Kidney (tissue), 14 donors: Measurements from ENCODE around the gene EPS8L3. TPM values are rescaled to one million over a fixed set of nuclear protein-coding genes. Genes with fewer than 3 reads are reported as not detected.

ENCODE experiments used
- DNase-seq, 5 donors: peaks; one replicate each; pipeline ENCODE4 v3.0.0-alpha.2; 2013 to 2020
- FAIRE-seq: peaks from 2 replicates; lab custom pipeline; 2012; peaks lifted over from hg19 to GRCh38; lab: Jason Lieb, UNC
- H3K27ac ChIP-seq, 2 donors: one replicate each; pipeline ENCODE4 v1.7.0; 2013; ENCODE audit warnings: low read depth in 2 of 2, low read length in 2 of 2, inconsistent platforms in 1 of 2
- H3K27me3 ChIP-seq: one replicate; pipeline ENCODE4 v1.7.1; 2013; ENCODE audit warnings: low read length, inconsistent platforms; ENCODE audit not compliant: control insufficient read depth, insufficient read depth
- H3K36me3 ChIP-seq, 3 donors: one replicate each; pipeline versions ENCODE4 v1.7.0 to v1.7.1; 2013; ENCODE audit warnings: low read length in 3 of 3, control low read depth in 1 of 3, inconsistent platforms in 1 of 3; ENCODE audit not compliant: insufficient read depth in 3 of 3, control insufficient read depth in 2 of 3
- H3K4me1 ChIP-seq, 3 donors: one replicate each; pipeline versions ENCODE4 v1.7.0 to v1.7.1; 2013; ENCODE audit warnings: low read length in 3 of 3, inconsistent platforms in 1 of 3, low read depth in 1 of 3; ENCODE audit not compliant: control insufficient read depth in 2 of 3, insufficient read depth in 2 of 3
- H3K4me3 ChIP-seq, 3 donors: one replicate each; pipeline versions ENCODE4 v1.7.0 to v1.8.1; 2013; ENCODE audit warnings: low read length in 3 of 3, control low read depth in 1 of 3, inconsistent platforms in 1 of 3
- H3K9ac ChIP-seq, 3 donors: one replicate each; pipeline versions ENCODE4 v1.7.0 to v1.7.1; 2013; ENCODE audit warnings: low read length in 3 of 3, control low read depth in 1 of 3, inconsistent platforms in 1 of 3
- H3K9me3 ChIP-seq, 3 donors: one replicate each; pipeline versions ENCODE4 v1.7.0 to v1.7.1; 2013; ENCODE audit warnings: low read length in 3 of 3, control low read depth in 1 of 3, inconsistent platforms in 1 of 3; ENCODE audit not compliant: control insufficient read depth in 2 of 3, insufficient read depth in 1 of 3
- intact Hi-C: fragments of 100-400 bp; cut with DNase I; formaldehyde crosslinking; loops from one replicate; pipeline ENCODE4 v1.11.1; 2022
- polyA plus RNA-seq: library from polyadenylated mRNA; stranded (reverse); fragments of 350-450 nt; fragmentation: Illumina TruSeq; extraction: RNeasy Lipid Tissue Mini Kit (QIAGEN cat#74804); gene quantifications from one replicate; pipeline ENCODE4 v1.2.3, GENCODE V29; 2014; ENCODE audit warnings: low read depth, low replicate concordance; ENCODE audit not compliant: insufficient read depth
- total RNA-seq: library from RNA; stranded (reverse); fragmentation: NEBNext Ultra II Directional; extraction: Animal tissue kit (Norgen Biotek cat#: 25700); gene quantifications from one replicate; pipeline ENCODE4 v1.2.1, GENCODE V29; 2021
- TF ChIP-seq, protein P1 (sequence below): IDR thresholded peaks from 3 replicates; pipeline ENCODE4 v1.5.1; 2012; ENCODE audit warnings: mild to moderate bottlenecking, moderate library complexity, borderline replicate concordance; ENCODE audit not compliant: insufficient read depth; ENCODE audit errors: extremely low read depth
- donor health status: control.
- donor health status: control.
- donor health status: control.
- donor health status: control.
- donor health status: control.
- donor health status: DM: yes; HTN: yes; CAD: no.
- donor health status: Normal renal cell carcinoma (clear cell type).

Gene EPS8L3
- total and polyA plus RNA-seq, 2 donors from 2014 or later = 1.8 TPM; not detected in 1

DNA sequence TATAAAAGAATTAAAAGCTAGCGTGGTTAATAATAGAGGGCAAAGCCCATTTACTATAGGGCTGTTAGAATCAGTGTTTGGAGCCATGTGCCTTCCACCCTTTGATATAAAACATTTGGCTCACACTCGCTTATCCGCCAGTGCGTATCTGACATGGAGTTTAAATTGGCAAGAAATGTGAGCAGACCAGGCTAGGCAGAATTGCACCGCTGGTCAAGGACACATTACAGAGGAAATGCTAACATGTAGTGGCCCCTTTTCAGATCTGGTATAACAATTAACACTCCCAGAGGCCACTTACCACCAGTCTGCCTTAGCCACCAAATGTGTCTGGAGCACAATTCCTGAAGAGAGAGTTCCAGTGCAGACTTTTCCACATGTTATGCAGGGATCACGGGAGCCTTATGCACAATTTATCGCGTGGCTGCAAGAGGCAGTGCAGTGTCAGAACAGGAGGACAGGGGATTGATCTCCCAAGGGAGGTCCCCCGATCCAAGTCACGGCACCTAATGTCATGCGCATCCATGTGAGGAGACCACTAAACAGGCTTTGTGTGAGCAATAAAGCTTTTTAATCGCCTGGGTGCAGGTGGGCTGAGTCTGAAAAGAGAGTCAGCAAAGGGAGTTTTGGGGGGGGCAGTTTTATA is 36.9 kb downstream of the EPS8L3 start:
- TF ChIP-seq, protein P1, sequence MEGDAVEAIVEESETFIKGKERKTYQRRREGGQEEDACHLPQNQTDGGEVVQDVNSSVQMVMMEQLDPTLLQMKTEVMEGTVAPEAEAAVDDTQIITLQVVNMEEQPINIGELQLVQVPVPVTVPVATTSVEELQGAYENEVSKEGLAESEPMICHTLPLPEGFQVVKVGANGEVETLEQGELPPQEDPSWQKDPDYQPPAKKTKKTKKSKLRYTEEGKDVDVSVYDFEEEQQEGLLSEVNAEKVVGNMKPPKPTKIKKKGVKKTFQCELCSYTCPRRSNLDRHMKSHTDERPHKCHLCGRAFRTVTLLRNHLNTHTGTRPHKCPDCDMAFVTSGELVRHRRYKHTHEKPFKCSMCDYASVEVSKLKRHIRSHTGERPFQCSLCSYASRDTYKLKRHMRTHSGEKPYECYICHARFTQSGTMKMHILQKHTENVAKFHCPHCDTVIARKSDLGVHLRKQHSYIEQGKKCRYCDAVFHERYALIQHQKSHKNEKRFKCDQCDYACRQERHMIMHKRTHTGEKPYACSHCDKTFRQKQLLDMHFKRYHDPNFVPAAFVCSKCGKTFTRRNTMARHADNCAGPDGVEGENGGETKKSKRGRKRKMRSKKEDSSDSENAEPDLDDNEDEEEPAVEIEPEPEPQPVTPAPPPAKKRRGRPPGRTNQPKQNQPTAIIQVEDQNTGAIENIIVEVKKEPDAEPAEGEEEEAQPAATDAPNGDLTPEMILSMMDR = no peak
- peak overlapping the region; percentile 60 to 76 for H3K27ac ChIP-seq
- DNase-seq (peak in 1 of 5 donors; percentile 37), FAIRE-seq (no peak)
- no peaks in the 10 kb centered on the region for H3K36me3 ChIP-seq
- peaks cover 0 to 2% (median 0%) of the 10 kb centered on the region in 3 donors for H3K4me1 ChIP-seq
- H3K9ac ChIP-seq = no peak overlapping the region
- H3K9me3 ChIP-seq = no peaks in the 10 kb centered on the region
- intact Hi-C loops = no loop called here
- H3K27me3 ChIP-seq = no peaks in the 10 kb centered on the region
- H3K4me3 ChIP-seq = peak overlapping the region in 1 of 3 donors; percentile 0

DNA sequence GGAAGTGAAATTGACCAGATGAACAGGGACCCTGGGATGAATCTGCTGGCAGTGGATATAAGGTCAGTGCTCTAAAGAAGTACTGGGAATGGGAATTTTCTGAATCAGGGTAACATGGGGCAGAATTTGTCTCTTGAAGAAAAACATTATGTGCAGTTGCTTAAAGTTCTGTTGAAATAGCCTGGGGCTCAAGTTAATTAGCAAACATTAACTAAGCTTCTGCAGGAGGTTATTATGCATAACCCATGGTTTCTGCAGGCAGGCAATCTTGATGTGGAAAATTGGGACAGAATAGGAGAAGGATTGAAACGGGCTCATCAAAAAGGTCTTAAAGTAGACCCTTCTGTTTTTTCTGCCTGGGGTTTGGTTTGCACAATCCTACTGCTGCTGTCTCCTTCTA is 37.7 kb downstream of the EPS8L3 start:
- H3K4me1 ChIP-seq = peaks cover 0 to 2% (median 0%) of the 10 kb centered on the region in 3 donors
- no peak overlapping the region for H3K4me3 ChIP-seq
- H3K9ac ChIP-seq = no peak overlapping the region
- H3K27me3 ChIP-seq = no peaks in the 10 kb centered on the region
- intact Hi-C loops = no loop called here
- peak overlapping the region in 1 of 2 donors; percentile 70 for H3K27ac ChIP-seq
- peak in 2 of 5 donors; percentile 34 to 51 for DNase-seq
- FAIRE-seq = no peak
- TF ChIP-seq, protein P1 = no peak
- no peaks in the 10 kb centered on the region for H3K9me3 ChIP-seq
- no peaks in the 10 kb centered on the region for H3K36me3 ChIP-seq

DNA sequence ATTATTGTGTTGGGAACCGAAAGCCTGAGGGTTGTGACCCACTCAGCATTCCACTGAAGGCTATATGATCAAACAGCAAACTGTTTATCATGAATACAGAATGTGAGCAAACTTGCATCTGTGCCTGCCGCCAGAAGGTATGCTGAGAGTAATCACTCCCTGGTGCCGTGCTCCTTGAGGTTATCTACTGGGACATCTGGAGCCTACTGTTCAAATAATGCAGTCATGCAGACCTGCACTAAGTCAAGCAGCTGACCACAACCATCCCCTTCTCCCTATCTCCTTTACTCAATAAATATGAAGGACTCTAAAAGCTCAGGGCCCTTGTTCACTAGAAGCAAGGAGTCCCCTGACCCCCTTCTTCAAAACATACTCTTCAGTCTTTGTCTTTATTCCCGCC is 38.2 kb downstream of the EPS8L3 start:
- no peaks in the 10 kb centered on the region for H3K9me3 ChIP-seq
- TF ChIP-seq, protein P1 = no peak
- intact Hi-C loops = no loop called here
- no peak for FAIRE-seq
- DNase-seq = no peak
- H3K27ac ChIP-seq = peak overlapping the region; percentile 35 to 48
- H3K4me1 ChIP-seq = peaks cover 0 to under 1% (median 0%) of the 10 kb centered on the region in 3 donors
- no peaks in the 10 kb centered on the region for H3K36me3 ChIP-seq
- H3K9ac ChIP-seq = no peak overlapping the region
- no peak overlapping the region for H3K4me3 ChIP-seq
- no peaks in the 10 kb centered on the region for H3K27me3 ChIP-seq
